Measurements from ENCODE around the gene TRPM2. TPM values are rescaled to one million over a fixed set of nuclear protein-coding genes. Genes with fewer than 3 reads are reported as not detected.

The TRPM2 gene
- total RNA-seq, 1 experiment from 2014 or later, result not detected

- Histone ChIP-seq H3F3A (ENCODE audit: insufficient read depth, low read depth) (peaks cover 5% of the 10 kb centered on the region; the same call in 1 of the 2 replicates), H3K79me2 (ENCODE audit: low read depth) (peaks cover 10% of the 10 kb centered on the region; the same call in 1 of the 2 replicates), H3K9me3 (ENCODE audit: insufficient read depth, low read depth) (no peaks in the 10 kb centered on the region), H3K9me2 (ENCODE audit: insufficient read depth) (no peaks in the 10 kb centered on the region), H3K27me3 (ENCODE audit: insufficient read depth, low read depth) (no peaks in the 10 kb centered on the region), H3K4me2 (no peak overlapping the region), H3K36me3 (ENCODE audit: low read depth) (no peaks in the 10 kb centered on the region), H2AFZ (no peak overlapping the region), H3K27ac (no peak overlapping the region), H3K4me1 (replicated peaks; ENCODE audit: insufficient read depth) (0 out of 2 replicates have a peak, but pooled peaks cover 6% of the 10 kb centered on the region), H4K20me1 (ENCODE audit: insufficient read depth) (peaks cover 22% of the 10 kb centered on the region), H3K4me3 (no peak overlapping the region)
- no peak for TF ChIP-seq EZH2 (IDR thresholded peaks at IDR 0.05; ENCODE audit: low read depth)
- TF ChIP-seq, protein P1, sequence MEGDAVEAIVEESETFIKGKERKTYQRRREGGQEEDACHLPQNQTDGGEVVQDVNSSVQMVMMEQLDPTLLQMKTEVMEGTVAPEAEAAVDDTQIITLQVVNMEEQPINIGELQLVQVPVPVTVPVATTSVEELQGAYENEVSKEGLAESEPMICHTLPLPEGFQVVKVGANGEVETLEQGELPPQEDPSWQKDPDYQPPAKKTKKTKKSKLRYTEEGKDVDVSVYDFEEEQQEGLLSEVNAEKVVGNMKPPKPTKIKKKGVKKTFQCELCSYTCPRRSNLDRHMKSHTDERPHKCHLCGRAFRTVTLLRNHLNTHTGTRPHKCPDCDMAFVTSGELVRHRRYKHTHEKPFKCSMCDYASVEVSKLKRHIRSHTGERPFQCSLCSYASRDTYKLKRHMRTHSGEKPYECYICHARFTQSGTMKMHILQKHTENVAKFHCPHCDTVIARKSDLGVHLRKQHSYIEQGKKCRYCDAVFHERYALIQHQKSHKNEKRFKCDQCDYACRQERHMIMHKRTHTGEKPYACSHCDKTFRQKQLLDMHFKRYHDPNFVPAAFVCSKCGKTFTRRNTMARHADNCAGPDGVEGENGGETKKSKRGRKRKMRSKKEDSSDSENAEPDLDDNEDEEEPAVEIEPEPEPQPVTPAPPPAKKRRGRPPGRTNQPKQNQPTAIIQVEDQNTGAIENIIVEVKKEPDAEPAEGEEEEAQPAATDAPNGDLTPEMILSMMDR (conservative IDR thresholded peaks at IDR 0.05), result no peak
- no peak for DNase-seq
- ChIA-PET POLR2A (ENCODE audit: unreplicated experiment) (no interaction called here), CTCF (no interaction called here)
- BruUV-seq (replicated peaks), result no TSS peak
- intact Hi-C loops (cut with micrococcal nuclease; ENCODE audit: unreplicated experiment), result no loop called here
These were observed 47.7 kb upstream of the TRPM2 start for GRCh38 chr21:44305691-44306090.

DNA sequence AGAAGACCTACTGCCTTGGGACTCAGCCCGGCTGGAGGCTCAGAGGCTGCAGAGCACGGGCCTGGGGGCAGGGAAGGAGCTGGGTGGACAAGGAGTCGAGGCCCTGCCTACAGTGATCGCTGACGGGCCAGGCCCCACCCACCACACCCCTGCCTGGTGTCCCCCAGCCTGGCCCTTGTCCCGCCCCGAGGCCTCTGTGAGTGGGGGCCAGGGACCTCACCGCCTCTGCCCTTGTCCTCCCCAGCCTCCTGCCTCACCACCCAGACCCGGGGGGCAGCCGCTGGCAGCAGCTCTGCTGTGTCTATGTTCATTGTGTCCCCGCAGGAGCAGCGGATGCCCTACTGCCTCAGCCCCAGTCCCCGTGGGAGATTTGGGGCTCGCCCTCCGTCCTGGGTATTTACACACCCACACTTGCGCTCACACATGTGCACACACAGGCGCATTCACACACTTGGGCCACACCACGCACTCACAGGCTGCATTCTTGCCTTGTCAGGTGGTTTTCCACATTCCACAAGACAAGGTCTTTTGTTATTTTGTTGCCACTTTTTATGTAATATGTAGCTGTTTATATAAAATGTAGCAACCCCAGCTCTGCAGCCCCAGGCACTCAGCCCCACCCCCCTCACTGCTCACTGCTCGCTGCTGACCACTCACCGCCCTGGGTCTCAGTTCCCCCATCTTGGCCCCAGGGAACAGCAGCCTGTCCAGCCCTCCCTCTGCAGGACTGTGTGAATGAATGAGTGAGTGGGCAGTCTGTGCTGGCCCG lies 46.3 kb upstream of the TRPM2 start:
- Histone ChIP-seq H4K20me1 (ENCODE audit: insufficient read depth) (peaks cover 17% of the 10 kb centered on the region), H3K4me2 (no peak overlapping the region), H3K4me3 (no peak overlapping the region), H2AFZ (no peak overlapping the region), H3K9me3 (ENCODE audit: insufficient read depth, low read depth) (no peaks in the 10 kb centered on the region), H3K27me3 (ENCODE audit: insufficient read depth, low read depth) (no peaks in the 10 kb centered on the region), H3K27ac (no peak overlapping the region), H3F3A (ENCODE audit: insufficient read depth, low read depth) (peaks cover 4% of the 10 kb centered on the region; the same call in 1 of the 2 replicates), H3K9me2 (ENCODE audit: insufficient read depth) (no peaks in the 10 kb centered on the region), H3K4me1 (replicated peaks; ENCODE audit: insufficient read depth) (no peaks in the 10 kb centered on the region), H3K36me3 (ENCODE audit: low read depth) (no peaks in the 10 kb centered on the region), H3K79me2 (ENCODE audit: low read depth) (0 out of 2 replicates have a peak, but pooled peaks cover 3% of the 10 kb centered on the region)
- DNase-seq, result no peak
- TF ChIP-seq, protein P1 (conservative IDR thresholded peaks at IDR 0.05), result no peak
- TF ChIP-seq EZH2 (IDR thresholded peaks at IDR 0.05; ENCODE audit: low read depth), result no peak
- no TSS peak for BruUV-seq (replicated peaks)
- ChIA-PET CTCF (no interaction called here), POLR2A (ENCODE audit: unreplicated experiment) (interaction anchor here (0.6 kb wide), 1 partner anchor 604 kb away, joined by 4 read pairs; no protein-coding TSS in a partner anchor)
- intact Hi-C loops (cut with micrococcal nuclease; ENCODE audit: unreplicated experiment), result no loop called here

- intact Hi-C loops (cut with micrococcal nuclease; ENCODE audit: unreplicated experiment), result no loop called here
- H3K27ac ChIP-seq, result no peak overlapping the region
- H2AFZ ChIP-seq, result no peak overlapping the region
- H3K4me1 ChIP-seq (replicated peaks; ENCODE audit: insufficient read depth), result no peaks in the 10 kb centered on the region
- CTCF ChIA-PET, result no interaction called here
- H3K9me2 ChIP-seq (ENCODE audit: insufficient read depth), result no peaks in the 10 kb centered on the region
- POLR2A ChIA-PET (ENCODE audit: unreplicated experiment), result no interaction called here
- H4K20me1 ChIP-seq (ENCODE audit: insufficient read depth), result peaks cover 2% of the 10 kb centered on the region; the same call in 1 of the 2 replicates
- H3K9me3 ChIP-seq (ENCODE audit: insufficient read depth, low read depth), result no peaks in the 10 kb centered on the region
- no peaks in the 10 kb centered on the region for H3K79me2 ChIP-seq (ENCODE audit: low read depth)
- no peaks in the 10 kb centered on the region for H3F3A ChIP-seq (ENCODE audit: insufficient read depth, low read depth)
- DNase-seq, result no peak
- H3K27me3 ChIP-seq (ENCODE audit: insufficient read depth, low read depth), result no peaks in the 10 kb centered on the region
- no peak overlapping the region for H3K4me3 ChIP-seq
- no peaks in the 10 kb centered on the region for H3K36me3 ChIP-seq (ENCODE audit: low read depth)
- no TSS peak for BruUV-seq (replicated peaks)
- TF ChIP-seq EZH2 (IDR thresholded peaks at IDR 0.05; ENCODE audit: low read depth), result no peak
- TF ChIP-seq, protein P1 (conservative IDR thresholded peaks at IDR 0.05), result no peak
- H3K4me2 ChIP-seq, result no peak overlapping the region
These were observed 42.6 kb upstream of the TRPM2 start for GRCh38 chr21:44310628-44311507.
